ENCODE measurements around the gene ATP8A1.

DNA sequence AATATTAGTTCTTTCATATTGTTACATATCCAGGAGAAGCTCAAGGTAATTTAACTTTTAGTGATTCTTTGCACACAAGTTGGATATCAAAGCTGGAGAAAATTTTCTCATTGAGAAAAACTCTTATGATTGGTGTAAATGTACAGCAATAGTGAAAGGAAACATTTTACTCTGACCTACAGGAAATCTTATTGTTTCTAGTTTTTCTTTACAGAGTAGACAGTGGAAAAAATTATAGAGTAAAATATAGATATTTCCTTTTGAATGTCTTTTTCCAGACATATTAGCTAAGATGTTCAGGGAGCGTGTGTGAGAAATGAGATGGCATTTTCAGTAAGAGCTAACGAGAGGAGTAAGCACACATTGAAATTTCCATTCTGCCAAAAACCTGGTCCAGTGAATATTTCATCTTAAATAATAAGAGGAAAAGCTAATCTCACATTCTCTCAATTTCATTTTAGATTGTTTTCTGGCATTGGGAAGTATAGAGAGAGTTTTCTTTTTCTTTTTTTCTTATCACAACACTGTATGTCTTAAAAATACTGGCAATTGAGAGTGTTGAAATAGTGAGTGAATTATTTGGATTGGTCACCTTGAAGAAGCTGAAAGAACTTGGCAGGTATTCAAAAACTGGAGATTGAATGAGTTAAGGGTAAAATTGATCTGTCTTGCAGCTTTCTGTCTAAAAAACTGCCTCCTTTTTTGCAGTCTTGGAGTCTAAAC is 15.6 kb upstream of the ATP8A1 start:
- TF ChIP-seq GABPB1 (CRISPR knock-in tag; IDR thresholded peaks at IDR 0.05) = no peak
- TF ChIP-seq, protein P1, sequence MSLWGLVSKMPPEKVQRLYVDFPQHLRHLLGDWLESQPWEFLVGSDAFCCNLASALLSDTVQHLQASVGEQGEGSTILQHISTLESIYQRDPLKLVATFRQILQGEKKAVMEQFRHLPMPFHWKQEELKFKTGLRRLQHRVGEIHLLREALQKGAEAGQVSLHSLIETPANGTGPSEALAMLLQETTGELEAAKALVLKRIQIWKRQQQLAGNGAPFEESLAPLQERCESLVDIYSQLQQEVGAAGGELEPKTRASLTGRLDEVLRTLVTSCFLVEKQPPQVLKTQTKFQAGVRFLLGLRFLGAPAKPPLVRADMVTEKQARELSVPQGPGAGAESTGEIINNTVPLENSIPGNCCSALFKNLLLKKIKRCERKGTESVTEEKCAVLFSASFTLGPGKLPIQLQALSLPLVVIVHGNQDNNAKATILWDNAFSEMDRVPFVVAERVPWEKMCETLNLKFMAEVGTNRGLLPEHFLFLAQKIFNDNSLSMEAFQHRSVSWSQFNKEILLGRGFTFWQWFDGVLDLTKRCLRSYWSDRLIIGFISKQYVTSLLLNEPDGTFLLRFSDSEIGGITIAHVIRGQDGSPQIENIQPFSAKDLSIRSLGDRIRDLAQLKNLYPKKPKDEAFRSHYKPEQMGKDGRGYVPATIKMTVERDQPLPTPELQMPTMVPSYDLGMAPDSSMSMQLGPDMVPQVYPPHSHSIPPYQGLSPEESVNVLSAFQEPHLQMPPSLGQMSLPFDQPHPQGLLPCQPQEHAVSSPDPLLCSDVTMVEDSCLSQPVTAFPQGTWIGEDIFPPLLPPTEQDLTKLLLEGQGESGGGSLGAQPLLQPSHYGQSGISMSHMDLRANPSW (CRISPR knock-in tag; conservative IDR thresholded peaks at IDR 0.05; ENCODE audit: low read depth) = no peak
- TF ChIP-seq, protein P2, sequence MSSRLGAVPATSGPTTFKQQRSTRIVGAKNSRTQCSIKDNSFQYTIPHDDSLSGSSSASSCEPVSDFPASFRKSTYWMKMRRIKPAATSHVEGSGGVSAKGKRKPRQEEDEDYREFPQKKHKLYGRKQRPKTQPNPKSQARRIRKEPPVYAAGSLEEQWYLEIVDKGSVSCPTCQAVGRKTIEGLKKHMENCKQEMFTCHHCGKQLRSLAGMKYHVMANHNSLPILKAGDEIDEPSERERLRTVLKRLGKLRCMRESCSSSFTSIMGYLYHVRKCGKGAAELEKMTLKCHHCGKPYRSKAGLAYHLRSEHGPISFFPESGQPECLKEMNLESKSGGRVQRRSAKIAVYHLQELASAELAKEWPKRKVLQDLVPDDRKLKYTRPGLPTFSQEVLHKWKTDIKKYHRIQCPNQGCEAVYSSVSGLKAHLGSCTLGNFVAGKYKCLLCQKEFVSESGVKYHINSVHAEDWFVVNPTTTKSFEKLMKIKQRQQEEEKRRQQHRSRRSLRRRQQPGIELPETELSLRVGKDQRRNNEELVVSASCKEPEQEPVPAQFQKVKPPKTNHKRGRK (CRISPR knock-in tag; IDR thresholded peaks at IDR 0.05; ENCODE audit: borderline replicate concordance) = no peak
- TF ChIP-seq CBFB (CRISPR knock-in tag; IDR thresholded peaks at IDR 0.05; ENCODE audit: low read depth) = no peak
- TF ChIP-seq, protein P3, sequence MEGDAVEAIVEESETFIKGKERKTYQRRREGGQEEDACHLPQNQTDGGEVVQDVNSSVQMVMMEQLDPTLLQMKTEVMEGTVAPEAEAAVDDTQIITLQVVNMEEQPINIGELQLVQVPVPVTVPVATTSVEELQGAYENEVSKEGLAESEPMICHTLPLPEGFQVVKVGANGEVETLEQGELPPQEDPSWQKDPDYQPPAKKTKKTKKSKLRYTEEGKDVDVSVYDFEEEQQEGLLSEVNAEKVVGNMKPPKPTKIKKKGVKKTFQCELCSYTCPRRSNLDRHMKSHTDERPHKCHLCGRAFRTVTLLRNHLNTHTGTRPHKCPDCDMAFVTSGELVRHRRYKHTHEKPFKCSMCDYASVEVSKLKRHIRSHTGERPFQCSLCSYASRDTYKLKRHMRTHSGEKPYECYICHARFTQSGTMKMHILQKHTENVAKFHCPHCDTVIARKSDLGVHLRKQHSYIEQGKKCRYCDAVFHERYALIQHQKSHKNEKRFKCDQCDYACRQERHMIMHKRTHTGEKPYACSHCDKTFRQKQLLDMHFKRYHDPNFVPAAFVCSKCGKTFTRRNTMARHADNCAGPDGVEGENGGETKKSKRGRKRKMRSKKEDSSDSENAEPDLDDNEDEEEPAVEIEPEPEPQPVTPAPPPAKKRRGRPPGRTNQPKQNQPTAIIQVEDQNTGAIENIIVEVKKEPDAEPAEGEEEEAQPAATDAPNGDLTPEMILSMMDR (IDR thresholded peaks at IDR 0.05) = no peak
- TF ChIP-seq, protein P4, sequence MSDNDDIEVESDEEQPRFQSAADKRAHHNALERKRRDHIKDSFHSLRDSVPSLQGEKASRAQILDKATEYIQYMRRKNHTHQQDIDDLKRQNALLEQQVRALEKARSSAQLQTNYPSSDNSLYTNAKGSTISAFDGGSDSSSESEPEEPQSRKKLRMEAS (CRISPR knock-in tag; IDR thresholded peaks at IDR 0.05) = no peak
- TF ChIP-seq, protein P5, sequence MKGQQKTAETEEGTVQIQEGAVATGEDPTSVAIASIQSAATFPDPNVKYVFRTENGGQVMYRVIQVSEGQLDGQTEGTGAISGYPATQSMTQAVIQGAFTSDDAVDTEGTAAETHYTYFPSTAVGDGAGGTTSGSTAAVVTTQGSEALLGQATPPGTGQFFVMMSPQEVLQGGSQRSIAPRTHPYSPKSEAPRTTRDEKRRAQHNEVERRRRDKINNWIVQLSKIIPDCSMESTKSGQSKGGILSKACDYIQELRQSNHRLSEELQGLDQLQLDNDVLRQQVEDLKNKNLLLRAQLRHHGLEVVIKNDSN (CRISPR knock-in tag; IDR thresholded peaks at IDR 0.05) = no peak
- TF ChIP-seq CREB1 (CRISPR knock-in tag; IDR thresholded peaks at IDR 0.05) = no peak
- TF ChIP-seq ZBTB21 (CRISPR knock-in tag; IDR thresholded peaks at IDR 0.05; ENCODE audit: borderline replicate concordance) = no peak
- TF ChIP-seq ETV6 (CRISPR knock-in tag; IDR thresholded peaks at IDR 0.05) = no peak
- TF ChIP-seq, protein P6, sequence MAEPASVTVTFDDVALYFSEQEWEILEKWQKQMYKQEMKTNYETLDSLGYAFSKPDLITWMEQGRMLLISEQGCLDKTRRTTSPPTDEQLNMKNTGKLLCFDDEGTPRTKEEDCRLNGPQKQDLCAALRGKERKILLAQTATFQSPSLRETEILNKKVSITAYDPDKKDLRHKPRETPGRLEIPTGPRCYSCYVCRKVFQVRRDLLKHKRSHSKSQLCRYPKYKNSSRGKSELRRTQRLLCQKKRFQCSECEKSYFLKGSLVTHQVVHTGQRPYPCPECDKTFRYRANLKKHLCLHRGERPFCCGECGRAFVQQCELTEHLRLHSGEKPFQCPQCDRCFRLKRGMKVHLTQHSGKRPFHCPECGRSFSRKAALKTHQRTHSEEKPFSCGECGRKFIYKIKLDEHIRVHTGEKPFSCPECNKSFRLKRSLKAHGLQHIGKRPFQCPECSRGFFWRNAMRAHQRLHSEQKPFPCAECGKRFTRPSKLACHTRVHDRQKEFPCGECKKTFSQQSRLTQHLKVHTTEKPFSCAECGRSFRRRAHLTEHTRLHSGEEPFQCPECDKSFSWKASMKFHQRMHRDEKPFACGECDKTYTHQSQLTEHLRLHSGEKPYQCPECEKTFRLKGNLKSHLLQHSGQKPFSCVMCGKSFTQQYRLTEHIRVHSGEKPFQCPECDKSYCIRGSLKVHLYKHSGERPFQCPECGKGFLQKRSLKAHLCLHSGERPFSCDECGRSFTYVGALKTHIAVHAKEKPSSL (CRISPR knock-in tag; conservative IDR thresholded peaks at IDR 0.05) = no peak
- TF ChIP-seq NR3C1 (CRISPR knock-in tag; conservative IDR thresholded peaks at IDR 0.05; ENCODE audit: low read depth) = no peak
- TF ChIP-seq TP53 (CRISPR knock-in tag; IDR thresholded peaks at IDR 0.05) = no peak
- TF ChIP-seq CREM (CRISPR knock-in tag; IDR thresholded peaks at IDR 0.05) = no peak
